ACC112 (cell line): ENCODE data around the gene SLCO3A1.

Experiments used
- H2AFZ ChIP-seq: fragments of 200-600 bp; sonication (generic); one replicate; pipeline ENCODE4 v1.6.0; 2017; ENCODE audit warnings: antibody characterized with exemption, low read length; ENCODE audit not compliant: unreplicated experiment
- H3K27ac ChIP-seq: fragments of 200-600 bp; sonication (generic); 2 replicates; pipeline ENCODE4 v1.5.1; 2014; ENCODE audit warnings: low read depth, mild to moderate bottlenecking, antibody characterized with exemption, low read length, moderate library complexity
- H3K27me3 ChIP-seq: fragments of 200-600 bp; sonication (generic); 2 replicates; pipeline ENCODE4 v1.6.1; 2014; ENCODE audit warnings: mild to moderate bottlenecking, antibody characterized with exemption, low read length, moderate library complexity, mixed read lengths; ENCODE audit not compliant: insufficient read depth
- H3K36me3 ChIP-seq: fragments of 200-600 bp; sonication (generic); 2 replicates; pipeline ENCODE4 v1.6.1; 2016; ENCODE audit warnings: mild to moderate bottlenecking, antibody characterized with exemption, low read length, moderate library complexity, mixed read lengths; ENCODE audit not compliant: insufficient read depth
- H3K4me1 ChIP-seq: fragments of 200-600 bp; sonication (generic); one replicate; pipeline ENCODE4 v1.6.1; 2016; ENCODE audit warnings: low read length, mixed read lengths; ENCODE audit not compliant: insufficient read depth, unreplicated experiment, control insufficient read depth
- H3K4me3 ChIP-seq: fragments of 200-600 bp; sonication (generic); 2 replicates; pipeline ENCODE4 v1.5.1; 2014; ENCODE audit warnings: mild to moderate bottlenecking, low read depth, low read length
- H3K79me2 ChIP-seq: fragments of 200-600 bp; sonication (generic); one replicate; pipeline ENCODE4 v1.6.0; 2016; ENCODE audit warnings: low read length; ENCODE audit not compliant: control insufficient read depth, unreplicated experiment, insufficient read depth

The SLCO3A1 gene

DNA sequence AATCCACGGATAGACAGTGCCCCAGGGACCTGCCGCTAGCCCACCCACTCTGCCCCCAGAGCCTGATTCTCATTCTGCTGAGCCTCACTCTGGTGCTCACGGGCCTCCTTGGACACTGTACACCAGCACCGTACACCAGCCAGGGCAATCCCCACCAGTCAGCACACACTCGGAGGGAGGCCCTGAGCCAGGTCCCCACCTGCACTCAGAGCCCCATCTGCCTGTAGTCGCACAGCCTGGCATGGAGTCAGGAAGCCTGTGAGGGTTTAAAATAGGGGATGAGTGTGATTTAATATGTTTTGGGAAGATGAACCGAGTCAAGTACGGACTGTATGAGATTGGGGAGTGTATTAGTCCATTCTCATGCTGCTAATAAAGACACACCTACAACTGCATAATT, 223.0 kb downstream of the SLCO3A1 start:
- no peaks in the 10 kb centered on the region for H3K27me3 ChIP-seq
- H3K27ac ChIP-seq = no peak overlapping the region
- H3K4me1 ChIP-seq = peaks cover 10% of the 10 kb centered on the region
- no peaks in the 10 kb centered on the region for H3K36me3 ChIP-seq
- H3K79me2 ChIP-seq = no peaks in the 10 kb centered on the region
- H3K4me3 ChIP-seq = no peak overlapping the region
- H2AFZ ChIP-seq = no peak overlapping the region

DNA sequence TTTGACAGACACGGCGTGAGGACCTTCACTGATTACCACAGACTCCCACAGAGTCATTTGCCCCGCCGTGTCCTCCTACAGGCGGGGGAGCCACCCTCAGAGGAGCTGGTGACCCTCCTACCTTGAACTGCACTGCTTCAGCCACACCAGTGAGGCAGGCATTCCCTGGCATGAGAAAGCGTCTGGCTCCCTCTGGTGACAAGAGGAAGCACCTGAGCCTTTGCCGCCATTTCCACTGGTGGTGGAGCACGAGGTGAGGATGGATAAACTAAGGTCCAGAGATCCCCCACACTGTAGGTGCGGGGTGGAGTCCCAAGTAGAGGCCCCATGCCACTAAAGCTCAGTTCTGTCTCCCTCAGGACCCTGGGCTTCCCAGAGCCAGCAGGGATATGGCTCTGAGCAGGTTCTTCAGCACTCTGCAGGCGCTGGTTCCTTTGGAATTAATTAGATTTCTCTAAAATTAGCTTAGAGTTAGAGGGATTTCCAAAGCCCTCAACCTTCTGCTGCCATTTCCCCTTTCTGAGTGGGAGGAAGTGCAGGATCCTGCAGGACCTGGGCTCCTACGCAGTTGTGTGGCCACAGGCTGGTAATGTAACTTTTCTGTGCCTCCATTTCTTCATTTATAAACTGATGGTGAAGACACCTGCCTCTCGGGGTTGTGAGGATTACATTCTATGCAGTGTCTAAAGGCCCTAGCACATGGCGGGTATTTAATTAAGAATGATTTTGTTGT, 224.0 kb downstream of the SLCO3A1 start:
- Histone ChIP-seq H3K79me2 (no peaks in the 10 kb centered on the region), H3K27me3 (no peaks in the 10 kb centered on the region), H3K4me1 (peaks cover 10% of the 10 kb centered on the region), H3K4me3 (no peak overlapping the region), H3K27ac (no peak overlapping the region), H3K36me3 (no peaks in the 10 kb centered on the region), H2AFZ (no peak overlapping the region)

DNA sequence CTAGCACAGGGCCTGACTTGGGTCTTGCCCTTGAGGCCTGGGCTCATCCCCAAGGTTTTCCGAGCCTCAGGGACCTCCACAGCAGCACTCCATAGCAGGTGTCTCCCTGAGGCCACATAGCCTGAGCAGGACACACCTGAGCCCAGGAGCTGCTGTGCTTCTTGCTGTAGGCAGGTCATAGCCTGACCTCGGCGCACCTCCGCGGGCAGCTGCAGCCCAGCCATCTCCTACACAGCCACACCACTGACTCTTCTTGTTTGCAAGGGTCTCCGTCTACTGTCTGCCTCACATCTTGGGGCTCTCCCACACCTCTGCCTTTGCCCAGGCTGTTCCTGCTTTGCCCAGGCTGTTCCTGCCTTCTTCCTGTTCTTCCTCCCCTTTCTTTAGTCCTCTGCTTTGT, 224.8 kb downstream of the SLCO3A1 start:
- no peak overlapping the region for H3K4me3 ChIP-seq
- no peaks in the 10 kb centered on the region for H3K79me2 ChIP-seq
- no peaks in the 10 kb centered on the region for H3K27me3 ChIP-seq
- H3K4me1 ChIP-seq = peaks cover 10% of the 10 kb centered on the region
- no peak overlapping the region for H2AFZ ChIP-seq
- H3K27ac ChIP-seq = no peak overlapping the region
- no peaks in the 10 kb centered on the region for H3K36me3 ChIP-seq

DNA sequence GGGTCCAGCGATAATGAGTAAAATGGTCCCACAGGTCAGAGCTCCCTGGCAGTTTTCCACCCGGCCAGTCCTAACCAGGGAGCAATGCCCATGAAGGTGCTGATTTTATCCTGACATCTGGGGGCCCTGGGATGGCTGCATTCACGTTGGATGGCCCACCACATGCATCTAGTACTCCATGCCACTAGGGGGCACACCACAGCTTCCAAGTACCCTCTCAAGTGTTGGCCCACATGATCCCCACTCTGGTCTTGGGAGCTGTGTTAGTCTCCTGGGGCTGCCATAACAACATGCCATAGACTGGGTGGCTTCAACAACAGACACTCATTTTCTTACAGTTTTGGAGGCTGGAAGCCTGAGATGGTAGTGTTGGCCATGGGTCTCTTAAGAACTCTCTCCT, 225.5 kb downstream of the SLCO3A1 start:
- no peak overlapping the region for H2AFZ ChIP-seq
- H3K27ac ChIP-seq = no peak overlapping the region
- no peaks in the 10 kb centered on the region for H3K36me3 ChIP-seq
- H3K27me3 ChIP-seq = no peaks in the 10 kb centered on the region
- H3K79me2 ChIP-seq = no peaks in the 10 kb centered on the region
- peaks cover 10% of the 10 kb centered on the region for H3K4me1 ChIP-seq
- H3K4me3 ChIP-seq = no peak overlapping the region

DNA sequence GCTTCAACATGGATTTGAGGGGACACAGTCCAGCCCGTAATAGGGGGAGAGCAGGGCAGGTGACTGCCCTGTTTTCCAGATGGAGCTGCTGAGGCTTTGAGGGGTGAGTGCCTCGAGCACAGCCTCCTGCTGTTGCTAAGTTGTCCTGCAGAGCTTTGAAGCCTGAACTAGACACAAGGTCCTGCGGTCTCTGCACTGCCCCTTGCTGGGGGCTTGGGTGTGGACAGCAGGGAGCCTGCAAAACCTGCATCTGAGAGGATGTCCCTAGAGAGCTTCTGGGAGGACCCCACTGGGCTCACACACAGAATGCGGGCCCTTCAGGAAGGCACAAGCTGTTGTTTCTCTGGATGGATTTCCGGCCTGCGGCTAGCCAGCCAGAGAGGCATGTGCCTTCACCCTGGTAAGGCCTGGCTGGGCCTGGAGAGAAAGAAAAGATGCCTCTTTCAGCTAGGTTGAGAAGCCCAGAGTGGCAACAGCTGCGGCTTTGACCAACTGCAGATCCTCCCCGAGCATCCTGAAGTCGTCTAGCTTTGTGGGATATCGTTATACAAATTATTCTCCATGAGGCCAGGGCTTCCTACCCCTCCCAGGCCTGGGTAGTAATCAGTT, 226.2 kb downstream of the SLCO3A1 start:
- no peak overlapping the region for H2AFZ ChIP-seq
- H3K27ac ChIP-seq = no peak overlapping the region

DNA sequence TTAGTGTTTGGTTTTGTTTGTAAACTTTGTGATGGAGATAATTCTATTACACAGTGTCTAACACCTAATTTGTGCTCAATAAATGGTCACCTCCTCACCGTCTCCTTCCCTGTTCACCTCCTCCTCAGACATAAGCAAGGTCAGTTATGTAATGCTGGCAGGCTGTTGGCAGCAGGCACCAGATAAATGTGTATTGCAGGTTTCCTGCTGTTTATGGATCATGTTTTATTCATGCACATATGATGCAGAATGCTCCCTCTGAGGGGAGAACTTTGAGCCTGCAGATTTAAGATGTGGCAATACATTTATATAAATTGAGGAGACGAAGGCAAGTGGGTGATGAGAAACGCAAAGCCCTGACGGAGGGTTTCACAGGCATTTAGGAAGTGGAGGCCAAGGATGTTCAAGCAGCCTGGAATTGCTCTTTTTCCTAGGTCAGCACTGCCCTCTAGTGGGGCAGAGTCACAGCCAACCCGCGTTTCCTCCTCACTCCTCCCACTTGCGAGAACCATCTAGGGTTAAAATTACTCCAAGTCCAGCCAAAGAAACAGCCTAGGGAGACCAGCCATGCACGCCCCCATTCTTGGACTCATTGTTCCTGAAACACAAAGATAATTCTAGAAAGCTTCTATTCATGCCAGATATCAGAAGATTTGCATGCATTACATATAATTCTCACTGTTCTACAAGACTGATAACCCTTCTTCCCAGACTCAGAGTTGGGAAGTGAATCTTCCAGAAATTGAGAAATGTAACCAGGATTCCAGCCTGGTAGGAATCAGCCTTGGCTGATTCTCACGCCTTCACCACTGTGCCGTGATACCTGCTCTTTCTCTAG, 228.7 kb downstream of the SLCO3A1 start:
- Histone ChIP-seq H2AFZ (no peak overlapping the region), H3K4me1 (no peaks in the 10 kb centered on the region), H3K36me3 (no peaks in the 10 kb centered on the region), H3K4me3 (no peak overlapping the region), H3K27me3 (no peaks in the 10 kb centered on the region), H3K79me2 (no peaks in the 10 kb centered on the region), H3K27ac (no peak overlapping the region)

More for the DNA sequence above, 226.2 kb downstream of the SLCO3A1 start:
- H3K79me2 ChIP-seq = no peaks in the 10 kb centered on the region
- H3K36me3 ChIP-seq = no peaks in the 10 kb centered on the region
- no peaks in the 10 kb centered on the region for H3K27me3 ChIP-seq
- peaks cover 3% of the 10 kb centered on the region for H3K4me1 ChIP-seq
- H3K4me3 ChIP-seq = no peak overlapping the region

DNA sequence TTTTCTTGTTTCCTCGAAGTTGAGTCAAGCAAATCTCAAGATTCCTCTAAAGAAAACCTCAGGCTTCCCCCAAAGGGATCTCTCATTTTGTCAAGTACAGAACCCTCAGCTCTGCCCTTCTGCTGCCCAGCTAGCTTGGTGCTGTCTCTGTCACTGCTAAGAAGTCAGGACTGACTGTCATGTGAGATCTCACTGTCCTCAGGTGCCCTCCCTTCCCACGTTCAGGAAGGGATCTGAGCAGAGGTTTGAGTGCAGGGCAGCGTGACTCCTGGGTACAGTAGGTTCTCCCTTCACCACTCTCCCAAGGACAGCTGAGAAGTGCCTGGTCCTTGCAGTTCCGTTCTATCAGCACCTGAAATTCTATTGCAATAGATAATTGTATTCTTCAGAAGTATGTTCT, 229.7 kb downstream of the SLCO3A1 start:
- Histone ChIP-seq H3K27me3 (no peaks in the 10 kb centered on the region), H3K4me1 (no peaks in the 10 kb centered on the region), H3K4me3 (no peak overlapping the region), H2AFZ (no peak overlapping the region), H3K79me2 (no peaks in the 10 kb centered on the region), H3K27ac (no peak overlapping the region), H3K36me3 (no peaks in the 10 kb centered on the region)

DNA sequence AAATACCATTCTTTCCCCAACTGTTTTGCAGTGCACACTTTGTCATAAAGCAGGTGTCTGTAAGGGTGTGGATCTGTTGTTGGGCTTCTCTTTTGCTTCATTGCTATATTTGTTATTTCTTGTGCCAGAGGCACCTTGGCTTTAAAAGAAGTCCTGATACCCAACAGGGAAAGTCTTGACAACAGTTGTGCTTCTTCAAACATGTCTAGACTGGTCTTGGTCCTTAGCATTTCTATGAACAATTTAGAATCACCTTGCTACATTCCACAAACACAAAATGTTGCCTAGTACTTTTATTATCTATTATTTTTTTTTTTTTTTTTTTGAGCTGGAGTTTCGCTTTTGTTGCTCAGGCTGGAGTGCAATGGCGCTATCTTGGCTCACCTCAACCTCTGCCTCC, 233.7 kb downstream of the SLCO3A1 start:
- no peak overlapping the region for H2AFZ ChIP-seq
- H3K79me2 ChIP-seq = no peaks in the 10 kb centered on the region
- H3K4me3 ChIP-seq = no peak overlapping the region
- H3K27ac ChIP-seq = no peak overlapping the region
- H3K27me3 ChIP-seq = no peaks in the 10 kb centered on the region
- H3K36me3 ChIP-seq = no peaks in the 10 kb centered on the region
- no peaks in the 10 kb centered on the region for H3K4me1 ChIP-seq

DNA sequence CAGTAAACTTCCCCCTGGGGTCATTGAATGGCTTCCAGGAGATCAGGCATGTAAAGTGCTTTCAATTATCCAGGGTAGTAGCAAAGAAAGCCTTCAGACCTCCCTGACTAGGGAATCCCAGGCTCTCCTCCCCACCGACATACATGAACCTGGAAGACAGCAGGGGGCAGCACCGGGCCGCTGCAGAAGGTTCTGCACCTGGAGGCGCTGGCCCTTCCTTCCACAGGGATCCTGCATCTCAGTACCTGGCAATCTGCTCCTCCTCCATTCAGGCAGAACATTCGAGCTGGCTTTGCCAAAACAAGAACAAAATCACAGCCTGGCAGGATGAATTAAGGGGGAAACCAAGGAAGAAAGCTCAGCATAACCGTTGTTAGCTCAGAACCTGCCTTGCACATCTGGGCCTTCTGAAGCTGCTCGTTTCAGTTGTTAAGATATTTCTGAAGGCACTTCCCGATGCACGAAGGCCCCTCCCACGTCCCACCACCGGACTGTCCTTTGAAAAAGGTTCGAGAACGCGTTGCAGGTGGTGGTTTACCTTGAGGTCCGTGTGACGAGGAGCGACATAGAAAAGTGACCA, 237.7 kb downstream of the SLCO3A1 start:
- H3K27me3 ChIP-seq = no peaks in the 10 kb centered on the region
- no peak overlapping the region for H3K4me3 ChIP-seq
- no peak overlapping the region for H2AFZ ChIP-seq
- H3K36me3 ChIP-seq = no peaks in the 10 kb centered on the region
- no peak overlapping the region for H3K27ac ChIP-seq
- no peaks in the 10 kb centered on the region for H3K79me2 ChIP-seq
- no peaks in the 10 kb centered on the region for H3K4me1 ChIP-seq

DNA sequence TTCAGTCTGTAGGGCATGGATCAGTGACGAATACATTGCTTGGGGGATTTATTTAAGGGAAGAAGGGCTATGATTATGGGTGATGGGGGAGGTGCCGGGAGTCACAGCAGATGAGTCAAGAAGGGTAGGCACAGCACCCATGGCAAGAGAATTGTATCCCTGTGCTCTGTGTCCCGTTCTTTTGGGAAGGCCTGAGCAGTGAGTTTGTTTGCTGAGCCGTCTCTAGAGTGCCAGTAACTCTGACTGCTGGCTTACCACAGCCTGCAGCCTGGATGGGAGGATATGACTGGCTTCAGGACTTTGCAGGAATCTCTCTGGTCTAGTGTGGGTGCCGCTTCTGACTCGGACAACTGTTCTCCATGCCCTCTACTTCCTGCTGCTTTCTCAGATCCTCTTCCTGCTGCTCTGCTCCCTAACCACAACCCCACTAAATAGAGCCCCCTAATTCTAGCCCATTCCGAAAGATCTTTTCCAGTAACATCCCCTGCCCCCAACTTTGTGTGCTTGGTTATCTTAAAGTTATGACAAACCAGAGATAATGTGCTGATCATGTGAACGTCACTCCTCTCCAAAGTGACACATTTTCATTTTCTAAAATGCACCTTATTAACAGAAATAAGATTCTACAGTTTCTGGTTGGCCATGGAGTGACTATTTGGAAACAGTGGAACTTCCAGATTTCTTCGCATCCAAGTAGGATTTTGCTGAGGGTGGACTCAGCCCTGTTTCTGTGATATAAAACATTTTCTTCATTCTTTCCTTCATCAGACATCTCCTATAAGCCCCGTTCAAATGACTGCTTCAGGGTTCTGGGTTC, 239.0 kb downstream of the SLCO3A1 start:
- no peak overlapping the region for H2AFZ ChIP-seq
- no peaks in the 10 kb centered on the region for H3K79me2 ChIP-seq
- H3K27ac ChIP-seq = no peak overlapping the region
- H3K4me3 ChIP-seq = no peak overlapping the region
- no peaks in the 10 kb centered on the region for H3K4me1 ChIP-seq
- no peaks in the 10 kb centered on the region for H3K27me3 ChIP-seq
- no peaks in the 10 kb centered on the region for H3K36me3 ChIP-seq
